GM18907 (cell line): Measurements from ENCODE around the gene SEL1L3.

Experiments used
- ATAC-seq: cut with Tn5 transposase; IDR thresholded peaks from one replicate; pipeline ENCODE4 v1.9.1; 2021; ENCODE audit warnings: mild to moderate bottlenecking, moderate library complexity; ENCODE audit not compliant: unreplicated experiment

Gene SEL1L3

DNA sequence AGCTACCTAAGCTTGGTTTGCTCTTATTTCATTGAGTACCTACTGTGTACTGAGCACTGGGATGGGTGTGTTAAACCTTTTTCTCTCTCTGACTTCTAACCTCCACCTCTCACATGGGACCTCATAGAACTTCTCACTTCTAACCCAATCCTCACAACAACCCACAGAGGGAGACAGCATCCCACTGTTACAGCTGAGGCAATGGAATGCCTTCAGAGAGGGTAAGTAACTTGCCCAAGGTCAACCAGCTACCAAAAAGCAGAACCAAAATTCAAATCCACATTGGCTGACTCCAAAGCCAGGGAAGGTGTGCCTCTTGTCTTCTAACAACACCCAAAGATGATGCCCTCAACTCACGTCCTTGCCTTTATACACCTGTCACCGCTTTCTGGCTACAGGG is 5.4 kb downstream of the SEL1L3 start:
- ATAC-seq = no peak

DNA sequence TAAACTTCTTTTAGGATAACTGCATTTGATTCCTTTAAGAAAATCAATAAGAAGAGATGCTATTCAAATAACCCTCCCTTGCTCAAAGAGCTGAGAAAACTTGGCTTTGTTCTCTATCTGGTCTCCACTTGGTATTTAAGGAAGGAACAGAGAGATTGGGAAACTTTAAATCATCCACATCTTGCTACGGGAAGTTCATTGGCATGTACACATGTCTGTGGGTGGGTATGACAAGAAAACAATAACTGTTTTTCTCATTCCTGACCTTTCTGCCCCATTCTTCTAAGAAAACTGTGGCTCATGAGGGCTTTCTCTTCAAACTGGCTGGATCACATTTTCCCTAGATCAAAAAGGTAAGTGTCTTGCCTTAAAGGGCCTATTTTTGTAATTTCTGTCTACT is 6.0 kb downstream of the SEL1L3 start:
- ATAC-seq = no peak

DNA sequence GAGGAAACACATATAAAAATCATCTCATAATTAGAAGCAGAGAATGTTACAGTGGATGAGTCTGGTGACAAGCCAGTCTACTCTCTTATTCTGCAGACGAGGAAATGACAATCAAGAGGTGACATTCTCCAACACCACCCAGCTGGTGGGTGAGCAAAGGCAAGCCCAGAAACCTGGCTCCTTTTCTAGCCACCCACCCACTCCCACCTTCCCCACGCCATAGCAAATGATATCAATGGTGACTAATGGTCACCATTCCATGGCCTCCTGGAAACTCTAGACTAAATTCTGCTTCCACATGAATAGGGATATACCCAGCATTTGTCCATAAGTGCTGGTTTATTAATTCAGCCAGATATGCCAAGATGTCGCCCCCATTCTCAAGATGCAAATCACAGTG is 10.7 kb downstream of the SEL1L3 start:
- ATAC-seq = no peak

DNA sequence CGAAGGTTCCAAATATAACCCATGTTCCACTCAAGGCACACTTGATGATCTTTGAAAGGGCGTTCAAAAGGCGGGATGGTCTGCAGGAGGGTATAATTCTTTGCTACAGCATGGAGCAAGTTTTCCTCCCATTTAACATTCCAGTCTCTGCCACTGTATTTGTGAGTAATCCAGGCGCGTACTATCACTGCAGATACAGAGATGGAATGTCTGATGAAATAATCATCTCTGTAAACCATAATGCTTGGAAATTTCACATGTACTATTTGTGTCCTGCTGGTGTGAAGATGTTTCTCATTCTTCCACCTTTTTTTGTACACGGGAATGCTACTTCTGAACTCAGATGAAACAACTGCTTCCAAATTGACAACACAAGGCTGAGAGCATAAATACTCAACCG is 15.5 kb downstream of the SEL1L3 start:
- ATAC-seq = no peak

DNA sequence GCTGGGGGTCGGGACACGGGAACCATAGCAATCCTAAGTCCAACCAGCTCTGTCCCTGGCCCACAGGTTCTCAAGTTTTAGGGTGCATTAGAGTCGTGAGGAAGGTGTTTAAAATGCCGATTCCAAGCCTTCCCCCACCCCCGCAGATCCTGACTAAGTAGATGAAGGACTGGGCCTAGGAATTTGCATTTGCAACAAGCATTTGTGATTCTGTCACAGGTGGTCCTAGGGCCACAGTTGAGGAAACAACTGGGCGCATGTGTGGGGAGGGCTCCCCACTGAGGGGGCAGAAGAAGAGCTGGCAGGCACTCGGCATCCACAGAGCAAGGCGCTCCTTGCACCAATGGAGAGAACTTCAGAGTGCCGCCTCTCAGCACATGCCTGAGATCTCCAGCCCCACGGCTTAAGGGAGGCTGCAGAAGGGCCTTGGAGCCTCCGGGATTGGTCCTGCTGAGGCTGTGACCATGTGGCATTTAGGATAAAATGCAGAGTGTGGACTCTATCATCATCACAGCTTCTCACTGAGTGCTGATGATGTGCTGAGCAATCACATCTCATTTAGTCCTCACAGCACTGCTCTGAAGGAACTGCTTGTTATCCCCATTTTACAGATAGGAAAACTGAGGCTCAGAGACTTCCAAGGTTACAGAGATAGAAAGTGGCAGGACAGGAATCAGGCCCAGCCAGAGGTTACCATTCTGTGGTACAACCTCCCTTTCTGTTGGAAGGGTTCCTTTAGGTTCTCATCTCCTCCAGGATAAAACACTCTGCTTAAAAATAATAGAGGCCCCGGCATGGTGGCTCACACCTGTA is 16.7 kb downstream of the SEL1L3 start:
- no peak for ATAC-seq

DNA sequence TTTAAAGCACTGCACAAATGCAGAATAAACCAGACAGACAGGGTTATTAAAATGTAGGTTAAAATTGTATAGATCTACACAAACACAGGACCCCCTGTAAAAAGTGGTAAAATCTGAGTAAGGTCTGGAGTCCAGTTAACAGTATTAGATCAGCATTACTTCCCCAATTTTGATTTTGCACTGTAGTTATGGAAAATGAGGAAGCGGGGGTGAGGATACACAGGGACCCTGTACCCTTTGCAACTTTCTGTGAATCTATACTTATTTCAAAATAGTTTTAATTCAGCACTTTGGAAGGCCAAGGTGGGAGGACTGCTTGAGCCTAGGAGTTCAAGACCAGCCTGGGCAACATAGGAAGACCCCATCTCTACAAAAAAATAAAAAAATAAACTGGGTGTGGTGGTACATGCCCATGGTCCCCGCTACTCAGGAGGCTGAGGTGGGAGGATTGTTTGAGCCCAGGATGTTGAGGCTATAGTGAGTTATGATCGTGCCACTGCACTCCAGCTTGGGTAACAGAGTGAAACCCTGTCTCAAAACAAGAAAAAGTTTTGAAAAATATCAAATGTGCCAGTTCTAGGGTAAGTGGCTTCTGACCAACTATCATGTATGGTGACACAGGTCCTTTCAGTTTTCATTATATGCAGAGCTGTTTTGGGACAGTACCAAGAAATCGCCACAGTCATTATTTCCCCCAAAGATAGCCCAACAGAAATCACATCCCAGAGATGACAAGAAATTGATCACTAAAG is 17.7 kb downstream of the SEL1L3 start:
- no peak for ATAC-seq

DNA sequence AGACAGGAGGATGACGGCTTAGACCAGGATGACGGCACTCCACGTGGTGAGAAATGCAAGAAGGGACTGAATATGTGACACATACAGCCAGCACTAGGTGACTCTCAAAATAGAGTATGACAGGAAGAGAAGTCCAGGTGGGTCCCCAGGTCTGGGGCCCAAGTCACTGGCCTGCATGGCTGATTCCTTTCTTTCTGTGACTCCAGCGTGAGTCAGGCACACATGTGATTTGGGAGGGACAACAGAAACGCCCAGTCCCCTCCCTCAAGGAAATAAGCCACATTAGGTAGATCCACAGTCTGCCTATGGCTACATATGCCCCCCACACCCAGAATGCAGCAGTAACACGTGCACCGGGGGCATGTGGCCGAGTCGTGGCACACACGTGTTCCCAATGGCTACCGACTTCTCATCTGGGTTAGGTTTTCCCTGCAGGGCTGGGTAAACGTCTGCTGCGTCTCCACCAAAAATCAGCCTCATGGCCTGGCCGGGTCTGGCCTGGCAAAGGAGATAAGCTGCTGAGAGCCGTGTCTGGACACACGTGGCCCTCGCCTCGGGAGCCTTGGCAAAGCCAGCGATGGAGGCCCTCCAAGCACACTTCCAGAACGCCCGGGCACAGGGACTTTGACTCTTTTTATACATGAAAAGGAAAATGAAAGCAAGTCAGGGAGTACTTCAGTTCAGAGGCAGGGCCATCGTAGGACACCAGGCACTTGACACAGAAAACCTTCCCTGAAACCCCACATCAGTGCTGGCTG is 19.3 kb downstream of the SEL1L3 start:
- ATAC-seq = no peak

DNA sequence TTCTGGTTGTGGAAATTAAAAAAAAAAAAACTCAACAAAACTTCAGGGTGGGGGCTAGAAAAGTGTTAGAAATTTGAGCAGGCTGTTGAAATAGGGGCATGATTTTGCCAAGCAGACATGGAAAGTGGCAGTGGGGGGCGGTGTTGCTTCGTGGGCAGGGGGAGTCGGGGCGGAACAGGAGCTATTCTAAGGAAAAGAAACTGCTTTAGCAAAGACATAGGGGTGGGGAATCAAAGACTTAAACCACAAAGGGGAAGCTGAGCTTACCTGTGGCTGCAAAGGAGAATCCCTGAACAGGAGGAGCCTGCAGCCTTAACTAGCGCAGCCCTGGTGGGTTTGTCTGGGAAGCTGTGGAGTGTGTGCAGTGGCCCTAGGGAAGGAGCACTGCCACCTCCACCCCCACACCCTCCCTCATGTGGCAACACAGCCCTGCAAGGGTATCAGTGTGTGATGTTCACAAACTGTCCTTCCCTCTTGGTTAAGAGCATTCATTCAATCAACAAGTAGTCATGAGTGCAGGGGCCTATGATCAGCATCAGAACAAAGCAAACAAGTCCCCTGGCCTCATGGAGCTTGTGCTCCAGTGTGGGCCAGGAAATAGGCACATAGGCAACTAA is 20.5 kb downstream of the SEL1L3 start:
- peak; percentile 80 for ATAC-seq

DNA sequence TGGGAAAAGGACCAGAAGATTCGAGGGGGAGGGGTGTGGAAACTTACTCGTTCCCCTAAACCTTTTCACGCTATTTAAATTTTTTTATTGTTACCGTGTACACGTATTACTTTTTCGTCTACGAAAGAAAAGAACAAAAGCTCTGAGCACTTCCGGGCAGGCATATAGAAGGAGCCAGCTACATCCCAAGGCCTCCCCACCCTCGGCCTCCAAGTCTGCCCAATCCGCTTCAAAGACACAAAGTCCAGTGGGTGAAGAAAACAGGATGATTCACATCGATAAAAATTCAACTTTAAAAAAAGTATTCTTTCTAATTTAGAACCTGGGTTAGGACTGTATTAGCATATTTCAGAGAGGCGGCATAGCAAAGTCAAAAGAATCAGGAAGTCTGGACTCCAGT is 23.1 kb downstream of the SEL1L3 start:
- no peak for ATAC-seq

DNA sequence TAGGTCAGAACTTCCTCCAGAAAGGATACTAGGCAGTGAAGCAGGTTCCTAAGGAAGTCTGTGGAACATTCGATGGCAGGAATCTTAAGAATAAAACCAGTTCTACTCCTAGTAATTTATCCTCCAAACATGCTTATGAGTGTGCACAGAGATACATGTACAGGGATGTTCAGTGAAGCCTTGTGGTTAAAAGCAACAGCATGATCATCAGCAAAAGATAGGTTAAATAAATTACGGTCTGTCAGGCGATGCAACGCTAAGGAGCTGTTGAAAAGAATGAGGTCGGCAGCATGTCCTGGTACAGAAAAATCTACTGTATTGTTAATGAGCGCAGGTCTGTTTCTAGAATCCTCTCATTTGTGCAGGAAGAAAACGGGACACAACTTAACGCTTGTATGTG is 23.6 kb downstream of the SEL1L3 start:
- no peak for ATAC-seq

DNA sequence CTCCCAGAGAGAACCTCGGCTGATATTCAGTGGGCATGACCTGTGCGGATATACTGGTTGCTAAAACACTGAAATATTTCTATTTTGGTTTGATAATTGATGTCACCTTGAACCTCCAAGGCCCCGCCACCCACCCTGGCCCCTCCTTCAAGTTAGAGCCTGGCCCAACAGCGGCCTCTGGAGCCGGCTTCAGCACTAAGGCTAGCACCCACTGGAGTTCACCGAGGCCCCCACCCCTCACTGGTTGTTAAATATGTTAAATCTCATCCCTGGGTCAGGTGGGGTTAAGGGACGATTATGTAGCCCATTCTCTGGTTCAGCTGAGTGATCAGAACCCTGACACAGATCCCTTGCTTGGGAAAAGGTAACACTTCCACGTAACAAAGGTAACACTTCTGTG is 24.3 kb downstream of the SEL1L3 start:
- ATAC-seq = no peak

DNA sequence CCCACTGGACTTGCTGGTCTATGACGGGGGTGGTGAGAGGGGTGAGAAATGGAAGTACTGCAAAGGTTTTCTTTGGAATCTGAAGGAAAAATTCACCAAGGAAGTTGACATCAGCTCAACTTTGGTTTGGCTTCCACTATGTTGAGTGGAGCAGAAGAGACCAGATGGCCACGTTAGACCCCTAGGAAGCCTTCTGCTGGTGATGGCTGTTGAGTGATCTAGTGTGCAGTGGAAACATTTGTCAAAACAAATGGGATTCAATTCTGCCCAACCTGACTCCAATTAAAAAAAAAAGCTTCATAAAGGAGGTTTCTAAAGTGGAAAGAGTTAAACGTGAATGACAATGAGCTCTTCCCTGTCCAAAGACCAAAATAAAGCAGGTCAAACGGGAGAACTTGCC is 25.7 kb downstream of the SEL1L3 start:
- no peak for ATAC-seq

DNA sequence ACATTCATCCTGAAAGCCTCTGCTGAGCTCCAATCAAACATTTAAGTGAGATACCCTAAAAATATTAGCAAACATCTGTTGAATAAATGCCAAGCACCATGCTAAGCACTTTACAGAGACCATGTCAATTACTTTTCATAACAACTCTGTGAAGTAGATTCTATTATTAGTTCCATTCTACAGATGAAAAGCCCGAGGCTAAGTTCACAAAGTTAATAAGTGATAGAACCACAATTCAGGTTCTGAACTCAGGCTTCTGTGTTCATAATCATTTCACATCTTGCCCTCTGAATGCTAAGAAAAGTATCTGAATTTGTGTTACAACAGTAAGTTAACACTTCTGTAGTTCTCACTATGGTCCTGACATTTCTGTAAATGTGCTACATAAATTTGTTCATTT is 27.4 kb downstream of the SEL1L3 start:
- ATAC-seq = no peak

DNA sequence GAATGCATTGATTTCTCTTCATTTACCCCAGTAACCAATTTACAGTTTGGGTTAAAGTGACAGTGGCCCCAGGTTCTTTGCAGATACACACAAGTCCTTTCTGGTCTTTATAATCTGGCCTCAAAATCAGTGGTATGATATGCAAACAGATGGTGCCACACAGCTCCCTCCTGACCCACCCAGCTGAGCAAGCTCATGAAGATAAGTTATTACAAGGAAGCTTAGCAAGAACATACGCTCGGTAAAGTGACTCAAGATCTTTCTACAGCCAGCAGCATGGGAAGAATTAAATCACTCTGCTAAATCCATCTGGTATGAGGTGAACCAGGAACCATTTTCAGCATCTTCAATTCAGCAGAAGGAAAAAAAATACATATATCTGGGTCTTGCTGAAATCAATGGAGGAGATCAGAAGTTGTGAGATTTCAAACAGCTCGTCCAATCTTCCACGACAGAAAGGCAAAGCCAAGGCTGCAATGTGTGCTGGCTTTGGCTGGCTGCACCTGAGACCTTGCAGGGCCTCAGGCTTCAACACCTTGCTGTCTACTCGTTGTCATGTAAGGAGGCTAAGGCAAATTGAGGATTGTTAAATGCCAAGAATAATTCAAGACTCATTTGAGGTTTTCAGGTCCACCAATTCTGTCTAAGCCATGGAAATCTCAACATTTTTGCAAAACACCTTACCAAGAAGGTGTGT is 28.2 kb downstream of the SEL1L3 start:
- ATAC-seq = no peak

DNA sequence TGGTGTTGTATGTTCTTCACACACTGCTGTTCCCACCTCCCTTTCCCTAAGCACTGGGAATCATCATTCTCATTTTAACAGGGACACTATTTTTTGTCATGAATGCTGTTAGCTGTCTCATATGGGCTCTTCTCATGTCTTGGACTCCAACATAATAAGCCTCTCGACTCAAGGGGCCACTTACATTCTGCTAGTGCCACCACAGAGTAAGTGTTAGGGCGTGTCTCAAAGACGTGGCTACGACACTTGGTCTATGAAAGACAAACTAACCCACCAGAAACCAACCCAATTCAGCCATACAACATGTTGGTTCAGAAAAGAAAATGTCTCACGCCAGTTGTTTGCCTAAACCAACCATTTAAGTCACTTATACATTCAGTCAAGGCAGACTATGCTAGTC is 32.2 kb downstream of the SEL1L3 start:
- ATAC-seq = no peak

DNA sequence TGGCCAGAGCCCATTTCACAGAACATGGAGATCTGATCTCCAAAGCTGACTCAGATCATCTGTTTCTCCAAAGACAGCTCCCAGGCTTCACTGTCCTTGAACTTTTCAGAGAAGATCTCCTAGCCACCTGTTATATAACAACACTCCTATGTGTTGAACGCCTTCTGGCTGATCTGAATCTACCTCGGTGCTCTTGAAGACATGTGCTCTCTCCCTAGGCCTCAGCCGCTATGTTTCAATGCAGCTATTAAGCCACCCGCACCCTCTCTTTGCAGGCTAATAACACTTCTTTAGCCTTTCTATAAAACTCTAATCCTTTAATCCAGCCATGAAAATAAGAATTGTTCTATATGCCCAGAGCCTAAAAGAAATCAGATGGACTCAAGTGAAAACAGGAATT is 34.9 kb downstream of the SEL1L3 start:
- no peak for ATAC-seq

DNA sequence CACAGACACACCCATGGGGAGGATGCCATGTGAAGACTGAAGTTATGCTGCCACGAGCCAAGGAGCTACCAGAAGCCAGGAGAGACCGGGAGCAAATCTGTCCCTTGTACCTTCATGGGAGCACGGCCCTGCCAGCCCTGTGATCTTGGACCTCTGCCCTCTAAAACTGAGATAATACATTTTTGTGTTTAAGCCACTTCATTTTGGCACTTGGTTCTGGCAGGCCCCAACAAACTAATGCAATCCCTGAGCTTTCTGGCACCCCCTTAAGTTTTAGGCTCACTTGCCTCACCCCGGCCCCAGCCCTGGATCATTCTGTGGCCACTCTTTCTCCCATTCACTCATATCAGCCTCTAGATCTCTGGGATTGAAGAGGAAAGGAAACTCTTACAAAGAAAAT is 35.4 kb downstream of the SEL1L3 start:
- ATAC-seq = no peak

DNA sequence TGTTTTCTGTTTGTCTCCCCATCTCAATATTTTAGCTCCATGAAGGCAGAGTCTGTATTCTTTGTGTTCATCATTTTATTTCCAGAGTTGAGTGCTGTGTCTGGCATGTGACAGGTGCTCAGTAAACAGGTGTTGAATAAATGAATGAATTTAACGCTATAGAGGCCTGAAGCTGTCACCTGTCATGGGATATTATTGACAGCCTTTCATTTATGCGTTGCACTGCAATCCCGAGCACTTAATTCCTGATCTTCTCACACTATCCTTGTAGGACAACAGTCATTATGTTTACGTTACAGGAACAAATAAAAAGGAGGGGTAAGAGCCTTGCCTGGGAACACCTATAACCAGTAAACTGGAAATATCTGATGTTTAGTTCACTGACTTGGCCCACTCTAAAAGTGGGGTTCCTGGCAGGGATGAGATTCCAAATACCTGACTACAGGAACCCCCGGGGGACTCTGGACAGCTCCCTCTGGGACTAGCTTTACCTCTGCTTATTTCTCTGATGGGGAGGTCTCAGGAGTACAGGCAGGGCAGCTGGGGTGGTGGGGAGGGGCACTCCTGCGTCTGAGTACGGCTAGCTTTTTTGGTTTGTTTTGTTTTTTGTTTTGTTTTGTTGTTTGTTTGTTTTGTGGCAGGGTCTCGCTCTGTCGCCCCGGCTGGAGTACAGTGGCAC is 36.6 kb downstream of the SEL1L3 start:
- ATAC-seq = no peak

DNA sequence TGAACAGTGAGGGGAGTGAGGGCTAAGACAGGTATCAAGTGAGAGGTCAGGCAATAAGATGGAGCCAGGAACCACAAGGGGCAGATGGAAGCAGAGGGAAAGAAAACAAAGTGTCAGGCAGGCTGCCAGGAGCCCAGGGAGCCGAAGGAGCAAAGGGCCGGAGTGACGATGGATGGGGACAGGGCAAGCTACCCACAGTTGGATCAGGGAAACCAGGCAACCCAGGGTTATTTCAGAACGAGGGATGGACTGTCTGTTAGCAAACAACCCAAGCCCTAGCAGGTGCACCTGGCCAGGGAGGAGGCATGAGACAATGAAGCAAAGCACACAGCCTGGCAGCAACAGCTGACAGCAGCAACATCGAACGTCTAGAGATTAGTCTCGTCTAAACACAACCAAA is 39.2 kb downstream of the SEL1L3 start:
- ATAC-seq = no peak

DNA sequence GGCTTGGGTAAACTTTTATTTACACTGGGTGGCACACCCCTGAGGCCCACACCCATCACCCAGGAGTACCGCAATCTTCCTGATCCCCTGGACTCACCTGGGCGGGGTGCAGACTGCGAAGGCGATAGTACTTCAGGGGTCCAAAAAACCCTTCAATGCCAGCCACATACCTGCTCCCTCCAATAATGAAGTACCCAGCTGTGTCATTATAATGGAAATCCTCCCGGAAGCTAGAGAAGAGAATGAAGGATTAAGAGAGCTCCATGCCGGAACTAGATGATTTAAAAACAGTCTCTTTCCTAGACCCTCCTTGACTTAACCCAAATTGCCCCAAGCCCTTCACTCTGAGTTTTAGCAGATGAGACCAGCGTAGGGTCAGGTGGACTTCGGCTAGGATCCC is 40.9 kb downstream of the SEL1L3 start:
- ATAC-seq = no peak
